ENCODE data around the gene SEC24D.
A peak's percentile ranks its signal among the peaks of the same experiment; 100 is the strongest.

Gene SEC24D

GRCh38 chr4:118839221-118839927 is 3.4 kb upstream of the SEC24D start:
- DNase-seq, result no peak

GRCh38 chr4:118837121-118837507 is 1.2 kb upstream of the SEC24D start:
- DNase-seq, result no peak

GRCh38 chr4:118836301-118837120 is 585 bp upstream of the SEC24D start:
- peak; percentile 63 for DNase-seq

- peak; percentile 71 for DNase-seq
Observed at GRCh38 chr4:118834960-118835569, 861 bp downstream of the SEC24D start.

- no peak for DNase-seq
Observed at GRCh38 chr4:118834070-118834469, 1.9 kb downstream of the SEC24D start.

GRCh38 chr4:118833192-118833820 is 2.6 kb downstream of the SEC24D start:
- DNase-seq, result no peak

DNA sequence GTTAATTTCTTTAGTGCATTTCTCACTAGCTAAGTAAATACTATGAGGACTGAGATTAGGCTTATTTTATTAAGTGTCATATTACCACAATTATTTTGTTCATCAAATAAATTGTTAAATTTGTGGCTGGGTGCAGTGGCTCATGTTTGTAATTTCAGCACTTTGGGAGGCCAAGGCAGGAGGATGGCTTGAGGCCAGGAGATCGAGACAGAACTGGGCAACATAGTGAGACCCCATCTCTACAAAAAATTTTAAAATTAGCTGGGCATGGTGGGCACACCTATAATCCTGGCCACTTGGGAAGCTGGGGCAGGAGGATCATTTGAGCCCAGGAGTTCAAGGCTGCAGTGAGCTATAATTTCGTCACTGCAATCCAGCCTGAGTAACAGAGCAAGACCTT is 6.8 kb downstream of the SEC24D start:
- DNase-seq, result no peak

DNA sequence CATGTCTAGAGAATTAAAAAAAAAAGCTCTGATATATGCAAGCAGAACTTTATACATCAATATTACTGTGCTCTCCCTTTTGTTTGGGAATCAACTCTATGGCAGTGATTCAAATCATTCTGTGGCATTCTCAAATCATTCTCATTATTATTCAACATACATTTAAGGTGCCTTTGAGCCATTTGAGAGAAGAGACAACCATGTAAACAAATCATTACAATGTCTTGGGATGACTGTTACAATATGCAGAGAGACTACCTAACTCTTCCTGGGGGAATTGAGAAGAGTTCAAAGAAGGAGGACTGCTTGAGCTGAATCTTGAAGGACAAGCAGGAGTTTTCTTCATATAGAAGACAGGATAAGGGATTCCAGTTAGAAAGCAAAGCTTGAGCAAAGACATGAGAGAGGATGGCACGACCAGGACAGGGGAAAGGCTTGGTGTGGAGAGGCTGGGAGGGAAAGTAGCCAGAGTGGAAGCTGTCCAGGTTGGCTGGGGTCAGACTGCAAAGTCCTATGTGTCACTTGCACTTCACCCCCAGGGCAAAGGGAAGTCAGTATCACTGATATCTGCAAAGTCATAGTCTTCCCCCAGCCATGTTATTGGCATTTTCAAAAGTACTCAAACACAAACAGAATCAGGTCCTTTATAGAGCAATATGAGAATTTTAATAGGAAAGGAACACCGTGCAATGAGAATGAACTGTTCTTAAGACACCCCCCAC is 9.0 kb downstream of the SEC24D start:
- DNase-seq, result peak; percentile 37

DNA sequence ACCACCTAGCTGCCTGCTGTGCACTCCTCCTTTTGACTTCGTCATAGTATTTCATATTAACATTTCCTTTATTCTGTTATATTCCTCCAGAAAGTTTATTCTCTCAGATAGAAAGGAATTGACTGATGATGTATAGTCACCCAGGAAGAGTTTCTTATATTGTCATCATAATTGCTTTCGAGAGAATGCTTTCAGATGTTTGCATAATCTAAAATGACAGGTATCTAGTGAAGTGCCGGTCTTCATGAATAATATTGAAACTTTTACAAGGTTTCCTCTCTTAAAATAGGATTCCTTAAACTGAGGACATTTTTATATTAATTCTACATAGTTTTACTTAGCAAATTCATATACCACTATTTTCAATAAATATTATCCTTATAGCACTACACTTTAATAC is 10.1 kb downstream of the SEC24D start:
- DNase-seq, result peak; percentile 25

DNA sequence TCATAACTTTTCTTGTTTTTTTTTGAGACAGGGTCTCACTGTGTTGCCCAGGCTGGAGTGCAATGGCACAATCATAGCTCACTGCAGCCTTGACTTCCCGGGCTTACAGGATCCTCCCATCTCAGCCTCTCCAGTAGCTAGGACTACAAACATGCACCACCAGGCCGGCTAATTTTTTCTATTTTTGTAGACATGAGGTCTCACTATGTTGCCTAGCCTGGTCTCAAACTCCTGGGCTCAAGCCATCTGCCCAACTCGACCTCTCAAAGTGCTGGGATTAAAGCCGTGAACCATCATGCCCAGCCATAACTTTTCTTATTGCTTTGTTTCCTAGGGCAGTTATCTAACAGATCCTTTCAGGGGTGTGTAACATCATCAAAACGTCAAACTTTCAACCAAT is 11.8 kb downstream of the SEC24D start:
- no peak for DNase-seq

DNA sequence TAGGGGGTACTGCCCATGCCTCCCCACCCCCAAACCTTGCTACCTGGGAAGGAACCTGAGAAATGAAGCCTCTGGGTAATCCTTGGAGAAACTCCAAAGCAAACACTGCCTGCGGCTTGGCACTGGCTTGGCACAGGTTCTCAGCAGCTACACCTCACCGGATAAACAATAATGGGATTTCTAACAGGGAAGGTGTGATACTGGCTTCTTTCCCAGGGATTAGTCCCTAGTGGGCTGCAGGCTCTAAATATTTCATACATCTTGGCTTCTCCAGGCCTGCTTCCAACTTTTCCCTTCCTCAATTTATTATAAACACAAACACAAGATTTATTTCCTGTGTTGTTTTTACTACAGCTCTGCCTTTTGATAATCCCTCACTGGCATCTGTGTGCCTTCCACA is 12.5 kb downstream of the SEC24D start:
- no peak for DNase-seq

- no peak for DNase-seq
Observed at GRCh38 chr4:118821590-118822293, 14.2 kb downstream of the SEC24D start.

DNA sequence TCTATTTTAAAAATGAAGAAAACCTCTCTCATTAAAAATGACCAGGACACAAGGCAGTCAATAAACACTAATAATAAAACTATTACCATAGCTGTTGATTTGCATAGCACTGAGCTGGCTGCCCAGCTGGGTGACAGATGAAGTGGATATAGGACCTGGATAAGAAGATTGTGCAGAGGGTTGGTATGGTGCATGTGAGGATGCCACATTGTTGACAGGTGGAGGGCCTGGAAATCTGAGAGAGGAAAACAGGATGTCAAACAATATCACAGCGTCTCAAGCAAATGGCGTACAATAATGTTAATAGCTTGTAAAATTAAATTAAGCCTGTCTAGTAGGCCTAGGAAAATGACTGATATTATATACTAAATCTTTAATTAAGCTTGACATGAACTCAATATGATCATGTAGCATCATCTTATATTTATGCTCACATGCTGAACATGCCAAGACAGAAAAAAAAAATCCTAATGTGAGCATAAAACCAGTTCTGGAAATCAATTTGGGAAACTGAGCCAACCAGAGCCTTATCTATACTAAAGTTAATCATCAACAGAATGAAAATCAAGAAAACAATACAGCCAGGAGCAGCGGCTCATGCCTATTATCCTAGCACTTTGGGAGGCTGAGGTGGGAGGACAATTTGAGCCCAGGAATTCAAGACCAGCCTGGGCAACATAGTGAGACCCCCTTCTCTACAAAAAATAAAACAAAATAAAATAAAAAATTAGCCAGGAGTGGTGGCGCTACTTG is 18.6 kb downstream of the SEC24D start:
- DNase-seq, result no peak

DNA sequence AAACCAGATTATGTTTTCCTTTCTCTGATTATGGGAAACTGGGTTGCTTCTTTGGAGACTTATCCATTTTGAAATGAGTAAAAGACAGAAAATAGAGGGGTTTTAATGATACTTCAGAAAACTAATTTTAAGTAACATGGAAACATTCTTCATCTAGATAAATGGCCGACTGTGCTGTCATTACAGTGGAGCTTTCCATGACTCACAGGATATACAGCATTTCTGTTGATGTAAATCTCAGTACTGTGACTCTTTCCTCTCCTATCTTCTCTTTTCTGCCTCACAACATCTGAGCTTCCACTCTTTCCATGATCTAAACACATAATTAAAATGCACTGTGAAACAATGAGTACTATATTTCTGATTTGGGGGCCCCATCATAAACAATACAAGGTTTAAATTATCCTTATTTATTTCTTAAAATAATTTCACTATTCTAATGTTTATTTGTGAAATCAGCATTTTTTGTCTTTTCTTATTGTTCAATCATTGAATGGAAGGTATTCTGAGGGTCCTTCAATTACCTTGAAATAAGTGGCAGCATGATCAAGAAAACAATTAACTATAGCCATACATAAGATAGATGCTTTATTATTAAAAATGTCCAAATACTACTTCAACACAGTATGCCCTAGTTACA is 19.3 kb downstream of the SEC24D start:
- no peak for DNase-seq

DNA sequence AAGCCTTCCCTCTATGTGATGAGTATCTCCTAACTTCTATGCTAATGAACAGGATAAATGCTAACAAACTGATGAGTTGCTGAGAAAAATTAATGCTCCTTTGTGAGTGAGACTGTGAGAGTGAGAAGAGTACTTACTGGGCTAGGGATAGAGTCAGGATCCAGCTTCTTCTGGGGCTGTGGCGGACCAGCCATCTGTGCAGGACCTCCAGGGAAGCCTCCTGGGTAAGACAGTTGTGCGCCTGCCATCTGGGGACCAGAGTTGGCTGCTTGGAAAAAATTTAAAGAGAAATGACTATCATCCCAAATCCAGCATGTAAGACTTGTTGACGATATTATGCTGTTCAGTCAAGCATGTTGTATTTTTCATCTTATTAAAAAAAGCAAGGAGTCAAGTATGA is 21.0 kb downstream of the SEC24D start:
- no peak for DNase-seq

GRCh38 chr4:118814058-118814457 is 21.9 kb downstream of the SEC24D start:
- no peak for DNase-seq

GRCh38 chr4:118813561-118813960 is 22.4 kb downstream of the SEC24D start:
- DNase-seq, result no peak

GRCh38 chr4:118811832-118812231 is 24.1 kb downstream of the SEC24D start:
- DNase-seq, result no peak

DNA sequence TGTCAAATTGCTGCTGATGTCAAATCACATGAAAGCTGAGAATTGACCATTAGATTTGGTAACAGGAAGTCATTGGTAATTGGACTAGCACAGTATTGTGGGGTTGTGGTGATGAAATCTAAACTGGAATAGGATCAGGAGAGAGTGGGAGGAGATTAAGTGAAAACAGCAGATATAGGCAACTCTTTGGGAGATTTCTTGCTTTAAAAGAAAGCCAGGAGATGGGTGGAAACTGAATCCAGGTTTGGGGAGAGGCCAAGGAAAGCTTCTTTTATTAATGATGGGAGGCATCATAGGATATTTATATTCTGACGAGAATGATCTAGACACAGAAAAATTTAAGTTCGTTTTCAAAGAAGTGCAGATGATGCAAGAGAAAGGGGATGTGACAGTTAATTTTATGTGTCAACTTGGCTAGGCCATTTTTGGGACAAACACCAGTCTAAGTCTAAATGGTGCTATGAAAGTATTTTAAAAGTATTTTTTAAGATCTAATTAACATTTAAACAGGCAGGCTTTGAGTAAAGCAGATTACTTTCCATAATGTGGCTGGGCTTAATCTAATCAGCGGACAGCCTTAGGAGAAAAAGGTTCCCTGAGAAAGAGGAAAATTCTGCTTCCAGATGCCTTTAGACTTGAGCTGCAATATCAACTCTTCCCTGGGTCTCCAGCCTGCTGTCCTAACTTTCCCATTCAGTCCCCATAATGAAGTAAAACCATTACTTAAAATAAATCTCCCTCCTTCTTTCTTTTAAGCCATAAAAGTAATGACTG is 24.7 kb downstream of the SEC24D start:
- DNase-seq, result no peak

GRCh38 chr4:118807659-118808058 is 28.3 kb downstream of the SEC24D start:
- no peak for DNase-seq

Measured in activated CD4-positive, alpha-beta T cell treated with anti-CD3 and anti-CD28 coated beads, Interleukin-2, Interleukin-6, amounts not matched to agents 100 ng/mL and 50 ng/mL, durations not matched to agents 16 hours and 8 hours (primary cell).